ENCODE results near the gene EHMT2. TPM values are rescaled to one million over a fixed set of nuclear protein-coding genes. Genes with fewer than 3 reads are reported as not detected.

The EHMT2 gene
- total and polyA plus RNA-seq, 2 of the 13 experiments (the other 11 are each of a cell fraction or from before 2014, with no cell fraction given), result 55.2 to 69.2 TPM

DNA sequence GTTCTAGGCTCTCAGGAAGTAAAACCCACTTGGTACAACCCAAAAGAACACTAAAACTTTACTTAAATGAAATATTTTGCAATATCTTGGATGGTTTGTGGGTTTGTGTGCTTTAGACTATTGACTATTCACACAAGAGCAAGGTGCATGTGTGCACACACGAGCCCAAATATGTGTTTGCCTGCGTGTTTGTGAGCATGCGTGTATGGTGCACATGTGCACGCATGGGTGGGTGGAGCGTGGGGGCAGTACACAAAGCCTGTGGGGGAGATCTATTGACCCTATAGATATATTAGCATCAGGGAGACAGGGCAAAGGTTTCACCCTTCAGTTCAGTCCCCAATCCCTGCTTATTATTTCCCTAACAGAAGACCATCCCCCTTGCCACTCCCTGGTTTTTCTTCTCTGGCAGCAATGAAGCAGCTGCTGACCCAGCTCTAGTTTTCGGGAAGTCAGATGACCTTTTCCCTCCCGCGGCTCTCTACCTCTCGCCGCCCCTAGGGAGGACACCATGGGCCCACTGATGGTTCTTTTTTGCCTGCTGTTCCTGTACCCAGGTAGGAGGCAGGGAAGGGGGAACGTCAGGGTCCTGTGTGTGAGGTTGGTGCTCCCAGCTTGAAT lies 29.9 kb upstream of the EHMT2 start, which contains the start of gene C2 (continued):
- TF ChIP-seq ZSCAN25 (CRISPR knock-in tag; IDR thresholded peaks at IDR 0.05) (no peak), ZNF496 (CRISPR knock-in tag; IDR thresholded peaks at IDR 0.05; ENCODE audit: insufficient replicate concordance) (no peak), POGZ (CRISPR knock-in tag; IDR thresholded peaks at IDR 0.05) (peak; percentile 63; the same call in 1 of the 2 replicates), RORA (CRISPR knock-in tag; IDR thresholded peaks at IDR 0.05) (no peak), ZNF207 (IDR thresholded peaks at IDR 0.05; ENCODE audit: borderline replicate concordance) (no peak), DNMT1 (CRISPR knock-in tag; IDR thresholded peaks at IDR 0.05) (0 out of 2 replicates have a peak, but pooled peaks have one; percentile 76), DMTF1 (CRISPR knock-in tag; IDR thresholded peaks at IDR 0.05) (no peak), ZNF235 (CRISPR knock-in tag; IDR thresholded peaks at IDR 0.05; ENCODE audit: borderline replicate concordance) (no peak), TBL1XR1 (IDR thresholded peaks at IDR 0.05; ENCODE audit: borderline replicate concordance, low read length, partially characterized antibody) (peak; percentile 78), ZSCAN22 (CRISPR knock-in tag; IDR thresholded peaks at IDR 0.05) (no peak), ZNF577 (CRISPR knock-in tag; IDR thresholded peaks at IDR 0.05; ENCODE audit: borderline replicate concordance, low read depth) (0 out of 2 replicates have a peak, but pooled peaks have one; percentile 3), ZFX (CRISPR knock-in tag; IDR thresholded peaks at IDR 0.05; ENCODE audit: low read depth) (peak; percentile 40; the same call in 1 of the 2 replicates), ZNF598 (CRISPR knock-in tag; IDR thresholded peaks at IDR 0.05; ENCODE audit: borderline replicate concordance) (peak; percentile 52; the same call in 1 of the 2 replicates), FOXK1 (CRISPR knock-in tag; IDR thresholded peaks at IDR 0.05; ENCODE audit: borderline replicate concordance, low read depth) (peak; percentile 94; the same call in 1 of the 2 replicates), TRIM22 (IDR thresholded peaks at IDR 0.05) (no peak), SNAPC4 (CRISPR knock-in tag; IDR thresholded peaks at IDR 0.05) (no peak), SNRNP70 (IDR thresholded peaks at IDR 0.05; ENCODE audit: low read depth, low read length) (no peak), KMT2A (CRISPR knock-in tag; IDR thresholded peaks at IDR 0.05) (peak; percentile 33; the same call in 1 of the 2 replicates)
- TF ChIP-seq, protein P1, sequence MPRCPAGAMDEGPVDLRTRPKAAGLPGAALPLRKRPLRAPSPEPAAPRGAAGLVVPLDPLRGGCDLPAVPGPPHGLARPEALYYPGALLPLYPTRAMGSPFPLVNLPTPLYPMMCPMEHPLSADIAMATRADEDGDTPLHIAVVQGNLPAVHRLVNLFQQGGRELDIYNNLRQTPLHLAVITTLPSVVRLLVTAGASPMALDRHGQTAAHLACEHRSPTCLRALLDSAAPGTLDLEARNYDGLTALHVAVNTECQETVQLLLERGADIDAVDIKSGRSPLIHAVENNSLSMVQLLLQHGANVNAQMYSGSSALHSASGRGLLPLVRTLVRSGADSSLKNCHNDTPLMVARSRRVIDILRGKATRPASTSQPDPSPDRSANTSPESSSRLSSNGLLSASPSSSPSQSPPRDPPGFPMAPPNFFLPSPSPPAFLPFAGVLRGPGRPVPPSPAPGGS (CRISPR knock-in tag; IDR thresholded peaks at IDR 0.05), result 0 out of 2 replicates have a peak, but pooled peaks have one; percentile 67

All from HepG2 (cell line).